HepG2 (cell line): Measurements from ENCODE around the gene EHD1. TPM values are rescaled to one million over a fixed set of nuclear protein-coding genes. Genes with fewer than 3 reads are reported as not detected.

Experiments
- DPF2 ChIP-seq: sonication (generic); formaldehyde crosslinking; IDR thresholded peaks from 2 replicates; pipeline ENCODE4 v1.4.0; 2020; ENCODE audit warnings: mild to moderate bottlenecking, low read depth, missing genetic modification reagents, borderline replicate concordance
- JUND ChIP-seq: sonication (generic); formaldehyde crosslinking; IDR thresholded peaks from 2 replicates; pipeline ENCODE4 v1.8.0; 2022; ENCODE audit warnings: mild to moderate bottlenecking, missing genetic modification reagents
- MYC ChIP-seq: sonication (generic); formaldehyde crosslinking; IDR thresholded peaks from 2 replicates; pipeline ENCODE4 v1.9.0; 2021; ENCODE audit warnings: missing genetic modification reagents, borderline replicate concordance
- NAIF1 ChIP-seq: sonication (generic); formaldehyde crosslinking; IDR thresholded peaks from 2 replicates; pipeline ENCODE4 v1.5.0; 2020; ENCODE audit warnings: mild to moderate bottlenecking, missing genetic modification reagents, borderline replicate concordance
- NBN ChIP-seq: fragments of 450-650 bp; conservative IDR thresholded peaks from 2 replicates; pipeline ENCODE4 v1.6.1; 2017
- RBM22 ChIP-seq: fragments of 200-400 bp; formaldehyde crosslinking; optimal IDR thresholded peaks from 2 replicates; pipeline ENCODE3; 2017; ENCODE audit warnings: mild to moderate bottlenecking, low read length, moderate library complexity
- ZNF207 ChIP-seq: fragments of 450-650 bp; IDR thresholded peaks from 2 replicates; pipeline ENCODE4 v1.6.1; 2016; ENCODE audit warnings: antibody characterized with exemption, borderline replicate concordance
- ZNF446 ChIP-seq: sonication (generic); formaldehyde crosslinking; IDR thresholded peaks from 2 replicates; pipeline ENCODE4 v1.5.0; 2020; ENCODE audit warnings: mild to moderate bottlenecking, missing genetic modification reagents
- ZNF589 ChIP-seq: sonication (generic); formaldehyde crosslinking; conservative IDR thresholded peaks from 2 replicates; pipeline ENCODE4 v1.8.0; 2022; ENCODE audit warnings: mild to moderate bottlenecking, moderate library complexity, missing genetic modification reagents
- ZNF598 ChIP-seq: sonication (generic); formaldehyde crosslinking; IDR thresholded peaks from 2 replicates; pipeline ENCODE4 v1.5.1; 2020; ENCODE audit warnings: mild to moderate bottlenecking, missing genetic modification reagents, borderline replicate concordance
- ZNF614 ChIP-seq: IDR thresholded peaks from 2 replicates; pipeline ENCODE4 v1.6.1; 2018; ENCODE audit warnings: missing biosample characterization, missing genetic modification reagents, inconsistent platforms, borderline replicate concordance
- ZNF878 ChIP-seq: sonication (generic); formaldehyde crosslinking; IDR thresholded peaks from 2 replicates; pipeline ENCODE4 v1.8.1; 2023; ENCODE audit warnings: mild to moderate bottlenecking, missing genetic modification reagents, moderate library complexity
- ZSCAN29 ChIP-seq: sonication (generic); formaldehyde crosslinking; conservative IDR thresholded peaks from 2 replicates; pipeline ENCODE4 v1.4.0; 2020; ENCODE audit warnings: mild to moderate bottlenecking, missing genetic modification reagents
- polyA plus RNA-seq, 8 experiments: library from polyadenylated mRNA; depleted of rRNA in 3 of 8; stranded (reverse) in 7 of 8; unstranded in 1 of 8; fragments of >200 nt; fragmentation: Illumina TruSeq in 4 of 8; extraction: Trizol in 4 of 8; gene quantifications; 2 replicates each; pipeline versions ENCODE4 v1.2.1 to v1.2.3, GENCODE V29; 2011 to 2016; ENCODE audit warnings: low read depth in 4 of 8, missing spikeins in 1 of 8, mixed read lengths in 1 of 8; ENCODE audit not compliant: insufficient read depth in 1 of 8
- total RNA-seq, 5 experiments: library from RNA; depleted of rRNA; stranded (reverse); fragments of >200 nt; fragmentation: Illumina TruSeq; extraction: Trizol; gene quantifications; 2 replicates each; pipeline ENCODE4 v1.2.3, GENCODE V29; 2016; ENCODE audit warnings: low read depth in 1 of 5
- TF ChIP-seq, protein P1 (sequence below): sonication (generic); formaldehyde crosslinking; IDR thresholded peaks from 2 replicates; pipeline ENCODE4 v1.5.0; 2020; ENCODE audit warnings: mild to moderate bottlenecking, low read depth, missing genetic modification reagents, borderline replicate concordance
- TF ChIP-seq, protein P2 (sequence below): sonication (generic); formaldehyde crosslinking; IDR thresholded peaks from 2 replicates; pipeline ENCODE4 v1.4.0; 2020; ENCODE audit warnings: mild to moderate bottlenecking, missing genetic modification reagents
- TF ChIP-seq, protein P3 (sequence below): IDR thresholded peaks from 2 replicates; pipeline ENCODE4 v1.6.1; 2016; ENCODE audit warnings: control low read depth
- TF ChIP-seq, protein P4 (sequence below): sonication (generic); formaldehyde crosslinking; IDR thresholded peaks from 2 replicates; pipeline ENCODE4 v1.4.0; 2020; ENCODE audit warnings: mild to moderate bottlenecking, missing genetic modification reagents

Gene EHD1
- total and polyA plus RNA-seq, 2 of the 13 experiments (the other 11 are each of a cell fraction or from before 2014, with no cell fraction given), result 23.6 to 26.6 TPM

DNA sequence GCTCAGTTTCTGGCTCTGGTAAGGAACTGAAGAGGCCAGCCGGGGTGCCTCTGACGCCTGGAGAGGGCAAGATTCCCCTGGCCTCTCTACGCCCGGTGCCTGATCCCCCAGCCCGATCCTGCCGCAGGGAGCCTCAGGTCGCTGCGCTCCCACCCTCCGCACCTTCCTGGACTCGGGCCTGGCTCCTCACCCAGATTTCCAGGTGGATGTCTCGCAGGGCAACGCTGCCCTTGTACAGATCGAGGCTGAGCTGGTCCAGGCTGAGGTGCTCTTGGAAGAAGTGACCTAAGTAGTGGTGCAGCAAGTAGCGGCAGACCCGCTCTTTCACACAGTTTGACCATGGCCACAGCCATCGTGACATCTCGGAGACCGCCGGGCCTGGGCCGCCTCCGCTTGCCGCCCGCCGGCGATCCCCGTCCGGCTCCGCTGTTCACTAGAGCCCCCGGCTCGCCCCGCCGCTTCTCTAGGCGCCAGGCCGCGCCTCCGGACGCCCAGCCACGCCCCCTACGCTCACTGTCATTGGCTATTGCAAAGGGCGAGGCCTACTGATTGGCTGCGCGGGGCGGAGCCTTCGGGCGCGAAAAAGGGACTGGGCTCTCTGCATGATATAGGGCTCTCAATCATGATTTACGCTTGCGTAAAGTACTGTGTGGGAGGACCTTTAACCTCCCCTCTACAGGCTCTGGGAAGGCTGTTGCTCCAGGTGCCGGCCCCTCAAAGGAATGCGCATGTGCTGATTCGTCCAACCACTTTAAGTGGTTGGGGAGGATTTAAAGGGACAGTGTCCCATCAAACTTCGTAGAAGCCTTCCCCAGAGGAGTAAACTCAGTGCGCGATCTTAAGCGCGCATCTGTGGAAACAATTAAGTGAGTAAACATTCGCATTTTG is 38.6 kb upstream of the EHD1 start, which contains the start of gene ATG2A (continued):
- TF ChIP-seq DPF2 (CRISPR knock-in tag) (no peak), NBN (no peak), ZNF598 (no peak), ZNF878 (CRISPR knock-in tag) (no peak), ZNF589 (CRISPR knock-in tag) (peak; percentile 79), ZSCAN29 (no peak), NAIF1 (CRISPR knock-in tag) (peak; percentile 61; the same call in 1 of the 2 replicates), MYC (peak; percentile 38; the same call in 1 of the 2 replicates), ZNF207 (no peak), ZNF614 (CRISPR knock-in tag) (no peak; the same call in 1 of the 2 replicates), RBM22 (no peak), JUND (CRISPR knock-in tag) (no peak), ZNF446 (no peak; the same call in 1 of the 2 replicates)
- TF ChIP-seq, protein P1, sequence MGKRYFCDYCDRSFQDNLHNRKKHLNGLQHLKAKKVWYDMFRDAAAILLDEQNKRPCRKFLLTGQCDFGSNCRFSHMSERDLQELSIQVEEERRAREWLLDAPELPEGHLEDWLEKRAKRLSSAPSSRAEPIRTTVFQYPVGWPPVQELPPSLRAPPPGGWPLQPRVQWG (CRISPR knock-in tag), result no peak
- TF ChIP-seq, protein P2, sequence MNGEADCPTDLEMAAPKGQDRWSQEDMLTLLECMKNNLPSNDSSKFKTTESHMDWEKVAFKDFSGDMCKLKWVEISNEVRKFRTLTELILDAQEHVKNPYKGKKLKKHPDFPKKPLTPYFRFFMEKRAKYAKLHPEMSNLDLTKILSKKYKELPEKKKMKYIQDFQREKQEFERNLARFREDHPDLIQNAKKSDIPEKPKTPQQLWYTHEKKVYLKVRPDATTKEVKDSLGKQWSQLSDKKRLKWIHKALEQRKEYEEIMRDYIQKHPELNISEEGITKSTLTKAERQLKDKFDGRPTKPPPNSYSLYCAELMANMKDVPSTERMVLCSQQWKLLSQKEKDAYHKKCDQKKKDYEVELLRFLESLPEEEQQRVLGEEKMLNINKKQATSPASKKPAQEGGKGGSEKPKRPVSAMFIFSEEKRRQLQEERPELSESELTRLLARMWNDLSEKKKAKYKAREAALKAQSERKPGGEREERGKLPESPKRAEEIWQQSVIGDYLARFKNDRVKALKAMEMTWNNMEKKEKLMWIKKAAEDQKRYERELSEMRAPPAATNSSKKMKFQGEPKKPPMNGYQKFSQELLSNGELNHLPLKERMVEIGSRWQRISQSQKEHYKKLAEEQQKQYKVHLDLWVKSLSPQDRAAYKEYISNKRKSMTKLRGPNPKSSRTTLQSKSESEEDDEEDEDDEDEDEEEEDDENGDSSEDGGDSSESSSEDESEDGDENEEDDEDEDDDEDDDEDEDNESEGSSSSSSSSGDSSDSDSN (CRISPR knock-in tag), result peak; percentile 100
- TF ChIP-seq, protein P3, sequence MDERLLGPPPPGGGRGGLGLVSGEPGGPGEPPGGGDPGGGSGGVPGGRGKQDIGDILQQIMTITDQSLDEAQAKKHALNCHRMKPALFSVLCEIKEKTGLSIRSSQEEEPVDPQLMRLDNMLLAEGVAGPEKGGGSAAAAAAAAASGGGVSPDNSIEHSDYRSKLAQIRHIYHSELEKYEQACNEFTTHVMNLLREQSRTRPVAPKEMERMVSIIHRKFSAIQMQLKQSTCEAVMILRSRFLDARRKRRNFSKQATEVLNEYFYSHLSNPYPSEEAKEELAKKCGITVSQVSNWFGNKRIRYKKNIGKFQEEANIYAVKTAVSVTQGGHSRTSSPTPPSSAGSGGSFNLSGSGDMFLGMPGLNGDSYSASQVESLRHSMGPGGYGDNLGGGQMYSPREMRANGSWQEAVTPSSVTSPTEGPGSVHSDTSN (CRISPR knock-in tag), result no peak
- TF ChIP-seq, protein P4, sequence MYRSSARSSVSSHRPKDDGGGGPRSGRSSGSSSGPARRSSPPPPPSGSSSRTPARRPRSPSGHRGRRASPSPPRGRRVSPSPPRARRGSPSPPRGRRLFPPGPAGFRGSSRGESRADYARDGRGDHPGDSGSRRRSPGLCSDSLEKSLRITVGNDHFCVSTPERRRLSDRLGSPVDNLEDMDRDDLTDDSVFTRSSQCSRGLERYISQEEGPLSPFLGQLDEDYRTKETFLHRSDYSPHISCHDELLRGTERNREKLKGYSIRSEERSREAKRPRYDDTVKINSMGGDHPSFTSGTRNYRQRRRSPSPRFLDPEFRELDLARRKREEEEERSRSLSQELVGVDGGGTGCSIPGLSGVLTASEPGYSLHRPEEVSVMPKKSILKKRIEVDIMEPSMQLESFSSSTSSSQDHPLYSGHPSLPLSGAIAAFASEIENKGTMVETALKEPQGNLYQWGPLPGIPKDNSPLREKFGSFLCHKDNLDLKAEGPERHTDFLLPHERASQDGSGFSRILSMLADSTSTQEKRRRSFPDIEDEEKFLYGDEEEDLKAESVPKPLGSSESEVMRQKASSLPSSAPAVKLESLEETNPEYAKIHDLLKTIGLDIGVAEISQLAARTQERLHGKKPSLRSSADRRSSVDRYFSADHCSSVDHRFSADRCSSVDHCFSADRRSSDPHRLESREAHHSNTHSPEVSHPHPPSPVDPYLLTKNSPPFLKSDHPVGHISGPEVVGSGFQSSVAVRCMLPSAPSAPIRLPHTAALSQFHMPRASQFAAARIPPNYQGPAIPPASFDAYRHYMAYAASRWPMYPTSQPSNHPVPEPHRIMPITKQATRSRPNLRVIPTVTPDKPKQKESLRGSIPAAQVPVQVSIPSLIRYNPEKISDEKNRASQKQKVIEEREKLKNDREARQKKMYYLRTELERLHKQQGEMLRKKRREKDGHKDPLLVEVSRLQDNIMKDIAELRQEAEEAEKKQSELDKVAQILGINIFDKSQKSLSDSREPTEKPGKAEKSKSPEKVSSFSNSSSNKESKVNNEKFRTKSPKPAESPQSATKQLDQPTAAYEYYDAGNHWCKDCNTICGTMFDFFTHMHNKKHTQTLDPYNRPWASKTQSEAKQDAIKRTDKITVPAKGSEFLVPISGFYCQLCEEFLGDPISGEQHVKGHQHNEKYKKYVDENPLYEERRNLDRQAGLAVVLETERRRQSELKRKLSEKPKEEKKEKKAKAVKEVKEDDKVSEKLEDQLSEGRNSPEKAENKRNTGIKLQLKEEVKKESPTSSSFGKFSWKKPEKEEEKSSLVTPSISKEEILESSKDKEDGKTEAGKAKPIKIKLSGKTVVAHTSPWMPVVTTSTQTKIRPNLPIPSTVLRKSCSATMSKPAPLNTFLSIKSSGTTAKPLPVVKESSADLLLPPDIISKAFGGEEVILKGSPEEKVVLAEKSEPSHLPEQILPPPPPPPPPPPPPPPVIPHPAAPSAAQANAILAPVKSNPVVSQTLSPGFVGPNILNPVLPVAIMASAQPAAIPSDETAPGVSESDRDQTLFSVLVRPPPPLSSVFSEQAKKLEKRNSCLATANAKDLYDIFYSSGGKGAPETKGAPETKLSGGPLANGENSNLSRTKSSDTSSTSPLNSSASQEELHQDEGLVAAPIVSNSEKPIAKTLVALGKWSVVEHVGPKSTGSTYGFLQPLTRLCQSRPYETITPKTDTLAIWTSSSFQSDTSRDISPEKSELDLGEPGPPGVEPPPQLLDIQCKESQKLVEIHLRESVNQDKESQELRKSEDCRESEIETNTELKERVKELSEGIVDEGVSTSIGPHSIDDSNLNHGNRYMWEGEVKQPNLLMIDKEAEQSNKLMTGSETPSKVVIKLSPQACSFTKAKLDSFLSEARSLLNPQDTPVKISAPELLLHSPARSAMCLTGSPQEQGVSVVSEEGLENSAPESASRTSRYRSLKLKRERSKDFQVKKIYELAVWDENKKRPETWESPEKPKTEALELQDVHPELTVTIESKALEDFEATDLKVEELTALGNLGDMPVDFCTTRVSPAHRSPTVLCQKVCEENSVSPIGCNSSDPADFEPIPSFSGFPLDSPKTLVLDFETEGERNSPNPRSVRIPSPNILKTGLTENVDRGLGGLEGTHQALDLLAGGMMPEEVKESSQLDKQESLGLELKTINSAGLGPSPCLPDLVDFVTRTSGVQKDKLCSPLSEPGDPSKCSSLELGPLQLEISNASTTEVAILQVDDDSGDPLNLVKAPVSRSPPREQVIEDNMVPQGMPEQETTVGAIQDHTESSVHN, result no peak
